NCI-H1105 treated with DMSO at 0.1 percent for 48 hours (cell line): Measurements from ENCODE around the gene SEBOX.

Experiments
- DNase-seq: peaks from one replicate; lab custom pipeline; 2025; lab: John Stamatoyannopoulos, UW

SEBOX gene

GRCh38 chr17:28394337-28395116, 29.5 kb upstream of the SEBOX start:
- no peak for DNase-seq

- DNase-seq = no peak
Measured at GRCh38 chr17:28392491-28392890, 27.5 kb upstream of the SEBOX start.

- DNase-seq = no peak
Measured at GRCh38 chr17:28391401-28391800, 26.4 kb upstream of the SEBOX start.

- no peak for DNase-seq
Measured at GRCh38 chr17:28390984-28391383, 26.0 kb upstream of the SEBOX start.

- DNase-seq = no peak
Measured at GRCh38 chr17:28390563-28390962, 25.6 kb upstream of the SEBOX start.

- DNase-seq = no peak
Measured at GRCh38 chr17:28390141-28390540, 25.1 kb upstream of the SEBOX start.

- no peak for DNase-seq
Measured at GRCh38 chr17:28388106-28388505, 23.1 kb upstream of the SEBOX start.

- DNase-seq = no peak
Measured at GRCh38 chr17:28386391-28386790, 21.4 kb upstream of the SEBOX start.

DNA sequence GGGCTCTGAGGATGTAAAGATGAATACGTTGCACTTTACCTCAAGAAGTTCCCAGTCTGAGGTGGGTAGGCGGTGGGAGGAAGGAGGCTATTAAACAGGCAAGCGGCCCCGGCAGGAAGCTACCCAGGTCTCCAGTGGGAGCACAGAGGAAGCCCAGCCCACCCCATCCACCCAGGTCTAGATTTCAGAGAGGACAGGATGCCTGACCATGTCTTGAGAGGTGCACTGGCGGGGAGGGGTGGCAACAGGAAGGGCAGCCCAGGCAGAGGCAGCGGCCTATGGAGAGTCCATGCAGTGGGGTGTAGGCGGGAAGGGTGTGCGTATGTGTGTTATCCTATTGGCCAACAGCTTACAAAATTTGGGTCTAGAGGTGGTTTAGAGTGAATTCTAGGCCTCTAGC, 20.4 kb upstream of the SEBOX start:
- DNase-seq = no peak

- DNase-seq = no peak
Measured at GRCh38 chr17:28385037-28385400, 20.0 kb upstream of the SEBOX start.

- DNase-seq = peak; percentile 67
Measured at GRCh38 chr17:28384281-28385036, 19.5 kb upstream of the SEBOX start.

- DNase-seq = no peak
Measured at GRCh38 chr17:28381141-28381825, 16.3 kb upstream of the SEBOX start.

DNA sequence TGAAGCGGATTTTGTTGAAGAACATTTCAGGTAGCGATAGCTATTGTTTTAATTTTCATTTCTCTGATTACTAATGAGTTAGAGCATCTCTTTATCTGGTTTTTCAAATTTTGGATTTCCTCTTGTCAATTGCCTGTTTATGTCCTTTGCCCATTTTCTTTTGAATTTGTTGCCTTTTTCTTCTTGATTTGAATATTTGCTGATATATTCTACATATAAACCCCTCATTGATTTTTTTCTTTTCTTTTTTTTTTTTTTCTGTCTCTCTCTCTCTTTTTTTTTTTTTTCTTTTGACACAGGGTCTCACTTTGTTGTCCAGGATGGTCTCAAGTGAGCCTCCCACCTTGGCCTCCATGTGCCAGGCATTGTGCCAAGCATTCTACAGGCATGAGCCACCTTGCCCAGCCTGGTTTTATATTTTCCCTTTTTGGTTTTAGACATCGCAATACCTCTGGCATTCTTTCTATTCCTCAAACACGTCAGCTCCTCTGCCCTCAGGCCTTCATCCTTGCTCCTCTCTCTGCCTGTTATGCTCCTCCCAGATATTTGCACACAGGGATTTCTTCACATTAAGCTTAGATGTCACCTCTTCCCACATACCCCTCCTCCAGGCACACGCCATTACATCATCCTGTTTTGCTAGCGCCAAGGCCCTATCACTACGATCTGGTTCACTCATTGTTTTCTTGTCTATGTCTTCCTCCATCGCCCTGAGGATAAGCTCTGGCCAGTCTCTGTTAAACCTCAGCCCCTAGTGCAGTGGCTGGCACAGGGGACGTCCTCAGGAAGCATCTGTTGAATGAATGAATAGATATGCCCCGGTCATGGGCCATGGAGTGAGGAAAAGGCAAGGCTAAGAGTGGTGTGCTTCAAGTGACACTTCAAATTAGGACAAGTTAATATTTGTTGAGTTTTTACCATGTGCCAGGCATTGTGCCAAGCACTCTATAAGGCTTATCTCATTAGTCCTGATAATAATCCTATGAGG, 15.1 kb upstream of the SEBOX start:
- no peak for DNase-seq

GRCh38 chr17:28372945-28373274, 7.9 kb upstream of the SEBOX start:
- DNase-seq = no peak

DNA sequence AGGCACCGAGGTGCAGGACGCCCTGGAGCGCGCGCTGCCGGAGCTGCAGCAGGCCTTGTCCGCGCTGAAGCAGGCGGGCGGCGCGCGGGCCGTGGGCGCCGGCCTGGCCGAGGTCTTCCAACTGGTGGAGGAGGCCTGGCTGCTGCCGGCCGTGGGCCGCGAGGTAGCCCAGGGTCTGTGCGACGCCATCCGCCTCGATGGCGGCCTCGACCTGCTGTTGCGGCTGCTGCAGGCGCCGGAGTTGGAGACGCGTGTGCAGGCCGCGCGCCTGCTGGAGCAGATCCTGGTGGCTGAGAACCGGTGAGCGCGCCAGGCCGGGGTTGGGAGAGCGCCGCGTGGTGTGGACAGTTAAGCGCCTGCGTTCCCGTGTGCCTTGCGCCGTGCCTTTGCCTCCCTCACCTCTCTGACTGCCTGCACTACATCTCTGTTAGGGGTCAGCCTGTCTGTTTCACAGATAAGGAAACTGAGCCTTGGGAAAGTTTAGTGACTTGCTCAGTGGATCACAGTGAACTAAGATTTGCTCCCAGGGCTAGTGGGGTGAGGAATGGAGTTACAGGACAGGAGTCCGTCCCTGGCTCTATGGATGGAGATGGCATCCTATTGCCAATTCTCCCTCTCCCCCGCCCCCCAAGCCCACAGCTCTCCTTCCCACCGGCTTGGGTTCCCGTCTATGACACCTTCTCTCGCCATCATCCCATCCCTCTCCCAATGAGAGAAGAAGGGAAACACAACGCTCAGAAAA, 7.4 kb upstream of the SEBOX start:
- DNase-seq = peak; percentile 22

- peak; percentile 94 for DNase-seq
Measured at GRCh38 chr17:28371245-28372202, 6.5 kb upstream of the SEBOX start, which contains the start of gene SARM1. Gene SARM1, plus strand, starts transcription at chr17:28371694. Its CDS starts 339 bp downstream, at chr17:28372033.

DNA sequence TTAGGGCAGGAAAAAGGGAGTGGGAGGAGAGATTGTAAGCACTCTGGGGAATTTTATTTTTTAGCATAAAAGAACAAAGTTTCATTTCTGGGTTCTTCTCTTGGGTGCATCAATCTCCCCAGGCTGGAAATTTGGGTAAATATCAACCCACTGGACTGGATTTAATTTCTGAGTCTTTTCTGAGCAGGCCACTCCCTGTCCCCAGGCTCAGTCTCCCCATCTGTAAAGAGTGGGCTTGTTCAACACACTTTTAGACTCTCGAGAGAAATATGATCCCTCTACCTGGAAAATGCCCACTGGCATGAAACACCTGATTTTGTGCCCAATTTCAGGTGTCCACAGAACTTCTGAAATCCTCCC, 5.7 kb upstream of the SEBOX start:
- no peak for DNase-seq

DNA sequence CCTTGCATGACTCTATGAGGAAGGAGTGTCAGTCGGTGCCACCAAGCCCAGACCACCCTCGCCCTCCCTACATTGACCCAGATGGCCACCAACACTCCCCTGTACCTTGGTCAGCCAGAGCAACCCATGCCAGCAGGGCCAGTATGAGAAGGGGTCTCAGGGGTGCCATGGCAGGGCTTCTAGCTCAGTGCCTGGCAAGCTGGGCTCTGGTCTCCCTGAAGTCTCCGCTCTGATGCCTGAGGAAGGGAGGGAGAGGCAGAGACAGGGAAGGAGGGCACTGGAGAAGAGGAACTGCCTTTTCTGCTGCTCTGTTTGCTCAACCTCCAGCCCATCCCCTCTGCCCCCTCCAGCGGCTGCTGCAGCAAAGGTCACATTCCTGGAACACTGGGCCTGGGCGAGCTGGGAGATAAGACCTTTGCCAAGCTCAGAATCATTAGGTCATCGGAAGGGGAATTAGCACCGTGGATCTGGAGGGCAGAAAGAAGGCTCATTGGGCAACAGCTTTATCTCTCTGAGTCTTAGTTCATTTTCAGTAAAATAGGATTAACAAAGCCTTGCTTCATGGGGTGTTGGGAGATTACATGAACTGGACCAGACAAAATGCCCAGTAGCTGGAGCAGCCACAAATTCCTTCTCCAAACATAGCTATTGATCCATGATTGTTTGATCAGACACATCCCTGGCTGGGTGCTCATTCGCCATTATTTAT, 5.2 kb upstream of the SEBOX start, which contains the start of gene VTN:
TSS of gene VTN (minus strand) at position 273 of the 709 bp plus-strand sequence. CDS start at position 169, 104 bp downstream.
- no peak for DNase-seq

DNA sequence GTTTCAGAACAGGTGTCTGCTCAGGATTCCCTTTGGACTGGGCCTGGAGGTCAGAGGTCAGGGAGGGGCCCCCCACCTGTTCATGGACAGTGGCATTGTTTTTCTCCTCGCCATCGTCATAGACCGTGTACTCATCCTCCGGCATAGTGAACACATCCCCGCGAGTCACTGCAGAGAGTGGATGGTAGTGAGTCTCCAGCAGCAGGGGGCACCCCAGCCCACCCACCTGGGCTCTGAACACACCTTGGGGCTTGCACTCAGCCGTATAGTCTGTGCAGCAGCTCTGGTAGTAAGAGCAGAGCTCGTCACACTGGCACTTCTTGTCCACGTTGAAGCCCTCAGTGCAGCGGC, 4.7 kb upstream of the SEBOX start:
- DNase-seq = no peak
